Neural progenitor cell (in vitro differentiated cells): ENCODE data around the gene LRRD1. TPM values are rescaled to one million over a fixed set of nuclear protein-coding genes. Genes with fewer than 3 reads are reported as not detected.

Source experiments
- DNase-seq: peaks from one replicate; pipeline ENCODE4 v3.0.0-alpha.2; 2016; ENCODE audit warnings: low spot score
- H2AFZ ChIP-seq: fragments of 200-600 bp; sonication (generic); replicated peaks from 2 replicates; pipeline ENCODE4 v1.6.1; 2016; ENCODE audit warnings: antibody characterized with exemption
- H3F3A ChIP-seq: fragments of 200-600 bp; sonication (generic); 2 replicates; pipeline ENCODE4 v1.6.1; 2016; ENCODE audit warnings: antibody characterized with exemption, low read depth
- H3K27ac ChIP-seq: fragments of 200-600 bp; sonication (generic); 2 replicates; pipeline ENCODE4 v1.5.1; 2016; ENCODE audit warnings: mild to moderate bottlenecking
- H3K27me3 ChIP-seq: fragments of 200-600 bp; sonication (generic); 2 replicates; pipeline ENCODE4 v1.6.1; 2016; ENCODE audit warnings: mild to moderate bottlenecking, moderate library complexity
- H3K36me3 ChIP-seq: fragments of 200-600 bp; sonication (generic); 2 replicates; pipeline ENCODE4 v1.5.1; 2016
- H3K4me1 ChIP-seq: fragments of 200-600 bp; sonication (generic); 2 replicates; pipeline ENCODE4 v1.6.1; 2016; ENCODE audit warnings: mixed run types
- H3K4me2 ChIP-seq: fragments of 200-600 bp; sonication (generic); 2 replicates; pipeline ENCODE4 v1.6.1; 2016
- H3K4me3 ChIP-seq: fragments of 200-600 bp; sonication (generic); 2 replicates; pipeline ENCODE4 v1.5.1; 2016
- H3K79me2 ChIP-seq: fragments of 200-600 bp; sonication (generic); 2 replicates; pipeline ENCODE4 v1.6.1; 2016; ENCODE audit warnings: low read depth
- H3K9ac ChIP-seq: fragments of 200-600 bp; sonication (generic); 2 replicates; pipeline ENCODE4 v1.6.1; 2016
- H3K9me3 ChIP-seq: fragments of 200-600 bp; sonication (generic); 2 replicates; pipeline ENCODE4 v1.5.1; 2016; ENCODE audit warnings: low read depth
- H4K20me1 ChIP-seq: fragments of 200-600 bp; sonication (generic); 2 replicates; pipeline ENCODE4 v1.6.1; 2016; ENCODE audit warnings: low read depth
- H3K27ac Mint-ChIP-seq: 3 replicates; pipeline ENCODE4 v1.8.0; 2021; ENCODE audit warnings: mixed read lengths
- H3K27me3 Mint-ChIP-seq: 2 replicates; pipeline ENCODE4 v1.8.0; 2022; ENCODE audit warnings: low read depth, mild to moderate bottlenecking, inconsistent platforms, moderate library complexity, mixed read lengths; ENCODE audit not compliant: insufficient read depth
- H3K36me3 Mint-ChIP-seq: 3 replicates; pipeline ENCODE4 v1.8.0; 2021; ENCODE audit warnings: mixed read lengths
- H3K4me1 Mint-ChIP-seq: 3 replicates; pipeline ENCODE4 v1.8.0; 2021; ENCODE audit warnings: mixed read lengths
- H3K4me3 Mint-ChIP-seq: 3 replicates; pipeline ENCODE4 v1.8.0; 2021; ENCODE audit warnings: mild to moderate bottlenecking, moderate library complexity, mixed read lengths
- H3K9me3 Mint-ChIP-seq: 3 replicates; pipeline ENCODE4 v1.8.0; 2020; ENCODE audit warnings: mixed read lengths
- CTCF ChIP-seq: fragments of 200-600 bp; sonication (generic); IDR thresholded peaks from 2 replicates; pipeline ENCODE4 v1.5.1; 2017; ENCODE audit warnings: antibody characterized with exemption, mild to moderate bottlenecking
- EZH2 ChIP-seq: fragments of 200-600 bp; sonication (generic); IDR thresholded peaks from 2 replicates; pipeline ENCODE4 v1.6.1; 2017; ENCODE audit warnings: antibody characterized with exemption, mild to moderate bottlenecking, moderate library complexity
- EZH2phosphoT487 ChIP-seq: fragments of 200-600 bp; sonication (generic); IDR thresholded peaks from 2 replicates; pipeline ENCODE4 v1.6.1; 2017; ENCODE audit warnings: antibody characterized with exemption
- total RNA-seq: library from RNA; depleted of rRNA; stranded (reverse); fragments of >200 nt; gene quantifications from 2 replicates; pipeline ENCODE4 v1.2.3, GENCODE V29; 2015; ENCODE audit warnings: low replicate concordance

The LRRD1 gene
- total RNA-seq, 1 donor from 2014 or later: not detected

GRCh38 chr7:92226981-92227380 lies 48.0 kb upstream of the LRRD1 start:
- H3K4me3 Mint-ChIP-seq: no peak overlapping the region
- H3K36me3 ChIP-seq: peaks cover 29% of the 10 kb centered on the region

GRCh38 chr7:92221766-92222165 lies 42.8 kb upstream of the LRRD1 start:
- Mint-ChIP-seq H3K4me3 (no peak overlapping the region), H3K9me3 (no peaks in the 10 kb centered on the region), H3K27me3 (peaks cover 2% of the 10 kb centered on the region), H3K4me1 (no peaks in the 10 kb centered on the region), H3K27ac (no peak overlapping the region), H3K36me3 (peaks cover 35% of the 10 kb centered on the region)
- Histone ChIP-seq H3K4me2 (no peak overlapping the region), H3K27me3 (no peaks in the 10 kb centered on the region), H4K20me1 (no peaks in the 10 kb centered on the region), H3K4me3 (no peak overlapping the region), H3K9me3 (no peaks in the 10 kb centered on the region), H3K4me1 (no peaks in the 10 kb centered on the region), H3K27ac (no peak overlapping the region), H3F3A (no peaks in the 10 kb centered on the region), H3K79me2 (no peaks in the 10 kb centered on the region), H3K36me3 (peaks cover 35% of the 10 kb centered on the region), H2AFZ (no peak overlapping the region), H3K9ac (no peak overlapping the region)
- TF ChIP-seq CTCF (no peak), EZH2phosphoT487 (no peak), EZH2 (no peak)
- no peak for DNase-seq

More at GRCh38 chr7:92226981-92227380, 48.0 kb upstream of the LRRD1 start:
- H3K27me3 Mint-ChIP-seq: peaks cover 2% of the 10 kb centered on the region
- TF ChIP-seq EZH2phosphoT487 (no peak), CTCF (no peak), EZH2 (no peak)
- H4K20me1 ChIP-seq: no peaks in the 10 kb centered on the region
- no peak overlapping the region for H3K9ac ChIP-seq
- H3K27ac Mint-ChIP-seq: no peak overlapping the region
- H3K27ac ChIP-seq: no peak overlapping the region
- no peak overlapping the region for H3K4me3 ChIP-seq
- no peaks in the 10 kb centered on the region for H3K9me3 ChIP-seq
- H3K79me2 ChIP-seq: no peaks in the 10 kb centered on the region
- DNase-seq: no peak
- H3K4me2 ChIP-seq: no peak overlapping the region
- H2AFZ ChIP-seq: no peak overlapping the region
- H3F3A ChIP-seq: no peaks in the 10 kb centered on the region
- H3K9me3 Mint-ChIP-seq: no peaks in the 10 kb centered on the region
- H3K36me3 Mint-ChIP-seq: peaks cover 34% of the 10 kb centered on the region
- no peaks in the 10 kb centered on the region for H3K4me1 Mint-ChIP-seq
- no peaks in the 10 kb centered on the region for H3K4me1 ChIP-seq
- H3K27me3 ChIP-seq: no peaks in the 10 kb centered on the region

- peaks cover 53% of the 10 kb centered on the region for H3K36me3 Mint-ChIP-seq
- H3K4me1 ChIP-seq: no peaks in the 10 kb centered on the region
- TF ChIP-seq EZH2phosphoT487 (no peak), CTCF (no peak), EZH2 (no peak)
- H3K9me3 ChIP-seq: no peaks in the 10 kb centered on the region
- no peaks in the 10 kb centered on the region for H3K27me3 Mint-ChIP-seq
- H3K9ac ChIP-seq: no peak overlapping the region
- H4K20me1 ChIP-seq: no peaks in the 10 kb centered on the region
- peaks cover 10% of the 10 kb centered on the region for H3K79me2 ChIP-seq
- no peak overlapping the region for H2AFZ ChIP-seq
- no peaks in the 10 kb centered on the region for H3K27me3 ChIP-seq
- no peak overlapping the region for H3K4me3 Mint-ChIP-seq
- H3F3A ChIP-seq: no peaks in the 10 kb centered on the region
- H3K9me3 Mint-ChIP-seq: peaks cover 17% of the 10 kb centered on the region
- H3K4me3 ChIP-seq: no peak overlapping the region
- H3K27ac ChIP-seq: no peak overlapping the region
- no peak overlapping the region for H3K27ac Mint-ChIP-seq
- H3K4me2 ChIP-seq: no peak overlapping the region
- no peaks in the 10 kb centered on the region for H3K4me1 Mint-ChIP-seq
- H3K36me3 ChIP-seq: peaks cover 5% of the 10 kb centered on the region
- no peak for DNase-seq
These were observed 27.7 kb upstream of the LRRD1 start for GRCh38 chr7:92206672-92207071.
